Mesenchymal stem cell (in vitro differentiated cells and primary cell): ENCODE measurements around the gene MARS1.

Source experiments
- DNase-seq: peaks from one replicate; pipeline ENCODE4 v3.0.0-alpha.2; 2013
- H2AFZ ChIP-seq: one replicate; pipeline ENCODE4 v1.6.1; 2013; ENCODE audit warnings: low read depth, mild to moderate bottlenecking, control low read depth, inconsistent platforms, low read length, moderate library complexity
- H2AK5ac ChIP-seq: 2 replicates; pipeline ENCODE4 v1.6.1; 2013; ENCODE audit warnings: low read length, moderate library complexity, mild to moderate bottlenecking, inconsistent platforms; ENCODE audit not compliant: severe bottlenecking
- H2BK120ac ChIP-seq: one replicate; pipeline ENCODE4 v1.6.1; 2013; ENCODE audit warnings: low read depth, mild to moderate bottlenecking, inconsistent platforms, low read length, moderate library complexity
- H2BK12ac ChIP-seq, 2 experiments: one replicate each; pipeline ENCODE4 v1.6.1; 2013; ENCODE audit warnings: inconsistent platforms in 2 of 2, low read length in 2 of 2, mild to moderate bottlenecking in 2 of 2, moderate library complexity in 2 of 2, control low read depth in 1 of 2
- H2BK15ac ChIP-seq: one replicate; pipeline ENCODE4 v1.6.1; 2013; ENCODE audit warnings: mild to moderate bottlenecking, low read depth, inconsistent platforms; ENCODE audit not compliant: poor library complexity, severe bottlenecking
- H2BK5ac ChIP-seq: 2 replicates; pipeline ENCODE4 v1.6.1; 2013; ENCODE audit warnings: low read depth, mild to moderate bottlenecking, low read length, control low read depth, inconsistent platforms; ENCODE audit not compliant: poor library complexity, severe bottlenecking
- H3K14ac ChIP-seq, 2 experiments: one replicate each; pipeline ENCODE4 v1.6.1; 2013; ENCODE audit warnings: inconsistent platforms in 2 of 2, low read length in 2 of 2, control low read depth in 1 of 2, mild to moderate bottlenecking in 1 of 2, moderate library complexity in 1 of 2
- H3K18ac ChIP-seq, 2 experiments: one replicate each; pipeline ENCODE4 v1.6.1; 2013; ENCODE audit warnings: inconsistent platforms in 2 of 2, low read length in 2 of 2, control low read depth in 1 of 2, low read depth in 1 of 2, mild to moderate bottlenecking in 1 of 2
- H3K23ac ChIP-seq, 2 experiments: one replicate each; pipeline ENCODE4 v1.6.1; 2013; ENCODE audit warnings: inconsistent platforms in 2 of 2, low read length in 2 of 2, mild to moderate bottlenecking in 2 of 2, moderate library complexity in 2 of 2, control low read depth in 1 of 2
- H3K27ac ChIP-seq: 2 replicates; pipeline ENCODE4 v1.5.1; 2013; ENCODE audit warnings: mild to moderate bottlenecking, moderate library complexity, low read length, control low read depth, inconsistent platforms; ENCODE audit not compliant: poor library complexity, severe bottlenecking
- H3K27me3 ChIP-seq, 2 experiments: 2 replicates each; pipeline versions ENCODE4 v1.6.1 to v1.7.0; 2013; ENCODE audit warnings: low read length in 2 of 2, mild to moderate bottlenecking in 2 of 2, moderate library complexity in 2 of 2, control low read depth in 1 of 2, inconsistent platforms in 1 of 2; ENCODE audit not compliant: control insufficient read depth in 1 of 2, insufficient read depth in 1 of 2
- H3K36me3 ChIP-seq, 2 experiments: 2 replicates each; pipeline versions ENCODE4 v1.6.1 to v1.7.0; 2013; ENCODE audit warnings: low read length in 2 of 2, control low read depth in 1 of 2, inconsistent platforms in 1 of 2, low read depth in 1 of 2, mild to moderate bottlenecking in 1 of 2; ENCODE audit not compliant: insufficient read depth in 2 of 2, control insufficient read depth in 1 of 2
- H3K4ac ChIP-seq, 2 experiments: one replicate each; pipeline ENCODE4 v1.6.1; 2013; ENCODE audit warnings: inconsistent platforms in 2 of 2, low read length in 2 of 2, mild to moderate bottlenecking in 2 of 2, moderate library complexity in 2 of 2, control low read depth in 1 of 2, low read depth in 1 of 2
- H3K4me1 ChIP-seq: 2 replicates; pipeline ENCODE4 v1.6.1; 2013; ENCODE audit warnings: low read depth, low read length, control low read depth; ENCODE audit not compliant: control insufficient read depth, insufficient read depth
- H3K4me2 ChIP-seq: 2 replicates; pipeline ENCODE4 v1.6.1; 2013; ENCODE audit warnings: low read length, mild to moderate bottlenecking, inconsistent platforms; ENCODE audit not compliant: poor library complexity, severe bottlenecking
- H3K4me3 ChIP-seq, 2 experiments: 2 replicates each; pipeline versions ENCODE4 v1.5.1 to v1.7.0; 2013; ENCODE audit warnings: low read length in 2 of 2, mild to moderate bottlenecking in 2 of 2, control low read depth in 1 of 2, low read depth in 1 of 2; ENCODE audit not compliant: insufficient read depth in 1 of 2
- H3K79me1 ChIP-seq: replicated peaks from 2 replicates; pipeline ENCODE4 v1.6.1; 2013; ENCODE audit warnings: mild to moderate bottlenecking, control low read depth, low read length, inconsistent platforms; ENCODE audit not compliant: poor library complexity, severe bottlenecking
- H3K9ac ChIP-seq: 2 replicates; pipeline ENCODE4 v1.7.0; 2013; ENCODE audit warnings: mild to moderate bottlenecking, low read length, moderate library complexity
- H3K9me3 ChIP-seq: 2 replicates; pipeline ENCODE4 v1.7.0; 2013; ENCODE audit warnings: mild to moderate bottlenecking, low read length; ENCODE audit not compliant: control insufficient read depth
- H4K8ac ChIP-seq: one replicate; pipeline ENCODE4 v1.6.1; 2013; ENCODE audit warnings: inconsistent platforms, mild to moderate bottlenecking, low read length, moderate library complexity
- H4K91ac ChIP-seq: one replicate; pipeline ENCODE4 v1.6.1; 2013; ENCODE audit warnings: mild to moderate bottlenecking, low read length, inconsistent platforms
- WGBS: methylation state at CpG from one replicate; pipeline ENCODE4 v1.1.7; 2013; ENCODE audit warnings: mixed read lengths; 5-methylcytosine and 5-hydroxymethylcytosine counted together

MARS1 gene

DNA sequence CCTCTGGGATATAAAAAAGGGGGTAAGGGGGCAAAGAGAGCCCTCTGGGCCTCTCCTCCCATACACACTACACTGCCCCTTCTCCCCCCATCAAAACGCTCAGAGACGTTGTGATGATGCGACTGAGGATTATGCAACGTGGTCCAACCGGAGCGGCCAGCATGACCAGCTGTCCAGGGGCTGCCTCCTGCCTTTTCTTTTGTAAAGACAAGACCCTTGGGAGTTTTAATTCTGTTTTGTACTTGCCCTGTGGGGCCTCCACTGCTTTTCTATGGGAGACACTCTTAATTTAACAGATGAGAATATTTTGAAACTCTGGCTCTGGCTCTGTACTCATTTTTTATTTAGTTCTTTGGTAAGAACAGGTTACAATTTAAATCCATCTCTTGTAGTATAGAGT, 42.0 kb downstream of the MARS1 start:
- Histone ChIP-seq H2AK5ac (no peak overlapping the region), H3K36me3 (peaks cover 90 to 91% of the 10 kb centered on the region in 2 experiments), H3K18ac (no peak overlapping the region), H3K79me1 (peaks cover 41% of the 10 kb centered on the region), H3K9me3 (no peaks in the 10 kb centered on the region), H3K27ac (no peak overlapping the region), H3K23ac (no peak overlapping the region), H2BK15ac (no peak overlapping the region), H3K27me3 (no peaks in the 10 kb centered on the region), H3K4ac (no peak overlapping the region), H4K8ac (no peak overlapping the region), H3K14ac (no peak overlapping the region), H2AFZ (no peak overlapping the region), H3K4me3 (no peak overlapping the region), H3K9ac (peak overlapping the region; percentile 42), H2BK12ac (no peak overlapping the region), H2BK120ac (no peak overlapping the region), H2BK5ac (no peak overlapping the region), H3K4me1 (peaks cover 16% of the 10 kb centered on the region), H4K91ac (no peak overlapping the region), H3K4me2 (no peak overlapping the region)
- no peak for DNase-seq
- WGBS = 88% methylated on average over 6 of the region's 6 CpGs

- H2BK5ac ChIP-seq = no peak overlapping the region
- no peak overlapping the region for H4K8ac ChIP-seq
- H3K4me2 ChIP-seq = no peak overlapping the region
- no peak overlapping the region for H3K4me3 ChIP-seq
- 100% methylated on average over 2 of the region's 5 CpGs for WGBS
- no peaks in the 10 kb centered on the region for H3K9me3 ChIP-seq
- H3K18ac ChIP-seq = no peak overlapping the region
- H3K27ac ChIP-seq = no peak overlapping the region
- no peak overlapping the region for H3K4ac ChIP-seq
- peak overlapping the region; percentile 42 for H3K9ac ChIP-seq
- H2AFZ ChIP-seq = no peak overlapping the region
- H3K27me3 ChIP-seq = no peaks in the 10 kb centered on the region
- H2BK15ac ChIP-seq = no peak overlapping the region
- no peak overlapping the region for H2AK5ac ChIP-seq
- no peak overlapping the region for H3K14ac ChIP-seq
- no peak overlapping the region for H3K23ac ChIP-seq
- peaks cover 9% of the 10 kb centered on the region for H3K4me1 ChIP-seq
- H4K91ac ChIP-seq = no peak overlapping the region
- peaks cover 40% of the 10 kb centered on the region for H3K79me1 ChIP-seq
- no peak for DNase-seq
- H3K36me3 ChIP-seq = peaks cover 90 to 91% of the 10 kb centered on the region in 2 experiments
- no peak overlapping the region for H2BK120ac ChIP-seq
- H2BK12ac ChIP-seq = no peak overlapping the region
Observed at GRCh38 chr12:57530396-57531142, 42.7 kb downstream of the MARS1 start.

DNA sequence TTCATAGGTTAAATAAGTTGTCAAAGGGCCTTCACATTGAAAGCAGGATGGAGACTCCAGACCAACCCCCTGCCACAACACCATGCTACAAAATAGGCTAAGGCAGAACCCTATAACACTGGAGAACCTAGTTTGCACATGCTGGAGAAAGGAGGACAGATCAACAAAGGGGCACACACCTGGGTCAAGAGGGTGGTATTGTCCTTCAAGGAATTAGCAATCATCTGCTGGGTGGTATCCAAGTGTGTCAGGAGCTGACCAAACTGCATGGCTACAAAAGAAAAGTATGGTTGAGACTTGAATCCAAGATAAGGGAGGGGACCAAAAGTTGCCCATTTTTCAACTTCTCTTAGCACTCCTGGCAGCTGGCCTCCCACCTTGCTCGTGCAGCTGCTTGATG, 44.0 kb downstream of the MARS1 start:
- H3K27me3 ChIP-seq = no peaks in the 10 kb centered on the region
- no peaks in the 10 kb centered on the region for H3K9me3 ChIP-seq
- H3K23ac ChIP-seq = no peak overlapping the region
- no peak overlapping the region for H2BK12ac ChIP-seq
- H2BK5ac ChIP-seq = no peak overlapping the region
- no peak overlapping the region for H3K27ac ChIP-seq
- no peak overlapping the region for H3K4ac ChIP-seq
- H2BK120ac ChIP-seq = no peak overlapping the region
- no peak overlapping the region for H3K4me3 ChIP-seq
- H3K9ac ChIP-seq = no peak overlapping the region
- no peak overlapping the region for H2AK5ac ChIP-seq
- H2BK15ac ChIP-seq = no peak overlapping the region
- no peak overlapping the region for H3K18ac ChIP-seq
- 91% methylated on average over 1 of the region's 1 CpG for WGBS
- no peak overlapping the region for H2AFZ ChIP-seq
- H4K8ac ChIP-seq = no peak overlapping the region
- peaks cover under 1% of the 10 kb centered on the region for H3K4me1 ChIP-seq
- no peak for DNase-seq
- H3K36me3 ChIP-seq = peaks cover 82 to 92% of the 10 kb centered on the region in 2 experiments
- H4K91ac ChIP-seq = no peak overlapping the region
- peaks cover 44% of the 10 kb centered on the region for H3K79me1 ChIP-seq
- H3K14ac ChIP-seq = no peak overlapping the region
- no peak overlapping the region for H3K4me2 ChIP-seq

GRCh38 chr12:57533108-57533507, 45.2 kb downstream of the MARS1 start:
- no peak for DNase-seq
- H3K4me3 ChIP-seq = no peak overlapping the region
- no peak overlapping the region for H2BK5ac ChIP-seq
- peaks cover 72 to 91% of the 10 kb centered on the region in 2 experiments for H3K36me3 ChIP-seq
- no peak overlapping the region for H3K9ac ChIP-seq
- H3K27me3 ChIP-seq = no peaks in the 10 kb centered on the region
- H3K18ac ChIP-seq = no peak overlapping the region
- no peak overlapping the region for H3K14ac ChIP-seq
- H3K4me2 ChIP-seq = no peak overlapping the region
- H3K9me3 ChIP-seq = no peaks in the 10 kb centered on the region
- H3K4me1 ChIP-seq = no peaks in the 10 kb centered on the region
- no peak overlapping the region for H4K8ac ChIP-seq
- peaks cover 41% of the 10 kb centered on the region for H3K79me1 ChIP-seq
- no peak overlapping the region for H2AFZ ChIP-seq
- no peak overlapping the region for H3K4ac ChIP-seq
- H2BK15ac ChIP-seq = no peak overlapping the region
- no peak overlapping the region for H3K27ac ChIP-seq
- WGBS = 96% methylated on average over 8 of the region's 8 CpGs
- no peak overlapping the region for H2BK120ac ChIP-seq
- H3K23ac ChIP-seq = no peak overlapping the region
- H2BK12ac ChIP-seq = no peak overlapping the region
- H2AK5ac ChIP-seq = no peak overlapping the region
- no peak overlapping the region for H4K91ac ChIP-seq
